HG03097 (cell line): Measurements from ENCODE around the gene PCYOX1L.
"Not testable (repeated sequence)": the region's sequence is repeated elsewhere in the genome, so short reads cannot be mapped to it uniquely, and the experiment has no call there.

Source experiments
- ATAC-seq: cut with Tn5 transposase; IDR thresholded peaks from one replicate; pipeline ENCODE4 v1.9.1; 2021; ENCODE audit not compliant: unreplicated experiment, low FRiP score

PCYOX1L gene

GRCh38 chr5:149382517-149383220, 24.8 kb downstream of the PCYOX1L start:
- ATAC-seq: no peak

- ATAC-seq: no peak
Measured at GRCh38 chr5:149383399-149383798, 25.6 kb downstream of the PCYOX1L start.

GRCh38 chr5:149386166-149386565, 28.3 kb downstream of the PCYOX1L start:
- ATAC-seq: no peak

- ATAC-seq: no peak
Measured at GRCh38 chr5:149387081-149387631, 29.3 kb downstream of the PCYOX1L start.

- no peak for ATAC-seq
Measured at GRCh38 chr5:149387982-149388381, 30.1 kb downstream of the PCYOX1L start.

GRCh38 chr5:149388498-149389190, 30.8 kb downstream of the PCYOX1L start:
- no peak for ATAC-seq

GRCh38 chr5:149389552-149390495, 32.0 kb downstream of the PCYOX1L start:
- no peak for ATAC-seq

- not testable (repeated sequence) for ATAC-seq
Measured at GRCh38 chr5:149391076-149391475, 33.2 kb downstream of the PCYOX1L start.

- ATAC-seq: no peak
Measured at GRCh38 chr5:149391524-149391923, 33.7 kb downstream of the PCYOX1L start.

- no peak for ATAC-seq
Measured at GRCh38 chr5:149392718-149393117, 34.9 kb downstream of the PCYOX1L start.

- ATAC-seq: not testable (repeated sequence)
Measured at GRCh38 chr5:149394996-149395395, 37.1 kb downstream of the PCYOX1L start.

GRCh38 chr5:149397530-149397929, 39.7 kb downstream of the PCYOX1L start:
- no peak for ATAC-seq

GRCh38 chr5:149398747-149399266, 41.0 kb downstream of the PCYOX1L start:
- ATAC-seq: not testable (repeated sequence)

- no peak for ATAC-seq
Measured at GRCh38 chr5:149399775-149400174, 41.9 kb downstream of the PCYOX1L start.

GRCh38 chr5:149400304-149400703, 42.5 kb downstream of the PCYOX1L start:
- ATAC-seq: no peak

GRCh38 chr5:149401051-149401450, 43.2 kb downstream of the PCYOX1L start:
- ATAC-seq: no peak

- ATAC-seq: no peak
Measured at GRCh38 chr5:149402291-149402690, 44.4 kb downstream of the PCYOX1L start.

GRCh38 chr5:149403923-149404745, 46.3 kb downstream of the PCYOX1L start:
- no peak for ATAC-seq

- ATAC-seq: no peak
Measured at GRCh38 chr5:149404746-149405549, 47.1 kb downstream of the PCYOX1L start.
